Activated T-cell treated with anti-CD3 and anti-CD28 coated beads for 1 hour (primary cell): ENCODE data around the gene MX2.
"Not testable (repeated sequence)": the region's sequence is repeated elsewhere in the genome, so short reads cannot be mapped to it uniquely, and the experiment has no call there.

Experiments
- DNase-seq: peaks from one replicate; pipeline ENCODE4 v3.0.0-alpha.2; 2020; ENCODE audit warnings: low read depth

The MX2 gene

DNA sequence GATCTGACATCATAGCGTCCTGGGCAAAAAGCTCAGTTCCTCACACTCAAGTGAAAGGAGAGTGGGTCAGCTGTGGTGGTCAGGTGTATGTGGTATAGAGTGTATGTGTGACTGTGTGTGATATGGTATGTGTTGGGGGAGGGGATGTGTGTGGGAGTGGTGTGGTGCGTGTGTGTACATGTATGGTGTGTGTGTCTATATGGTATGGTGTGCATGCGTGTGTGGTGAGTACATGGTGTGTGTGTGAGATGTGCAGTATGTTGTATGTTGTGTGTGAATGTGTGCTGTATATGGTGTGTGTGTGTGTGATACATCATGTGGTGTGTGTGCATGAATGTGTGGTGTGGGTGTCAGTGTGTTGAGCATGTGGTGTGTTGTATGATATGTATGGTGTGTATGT is 24.3 kb upstream of the MX2 start:
- DNase-seq: no peak

- no peak for DNase-seq
Observed at GRCh38 chr21:41338455-41338854, 23.4 kb upstream of the MX2 start.

GRCh38 chr21:41342035-41342434 is 19.8 kb upstream of the MX2 start:
- DNase-seq: no peak

DNA sequence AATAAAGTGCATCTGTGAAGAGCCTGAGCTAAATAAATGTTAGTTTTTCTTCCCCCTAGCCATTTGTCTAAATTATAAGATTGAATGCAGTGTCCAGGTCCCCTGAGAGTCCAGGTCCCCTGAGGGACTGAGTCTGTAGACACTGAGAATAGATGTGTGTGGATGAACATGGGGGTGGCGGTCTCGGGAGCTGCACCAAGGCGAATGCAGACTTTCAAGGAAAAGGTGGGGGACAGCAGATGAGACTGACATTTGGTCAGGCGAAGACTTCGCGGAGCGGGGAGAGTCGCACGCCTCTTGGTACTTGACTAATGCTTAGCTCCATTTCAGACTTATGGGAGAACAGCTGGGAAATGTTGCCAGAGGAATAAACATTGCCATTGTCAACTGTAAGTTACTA is 17.7 kb upstream of the MX2 start:
- DNase-seq: no peak

DNA sequence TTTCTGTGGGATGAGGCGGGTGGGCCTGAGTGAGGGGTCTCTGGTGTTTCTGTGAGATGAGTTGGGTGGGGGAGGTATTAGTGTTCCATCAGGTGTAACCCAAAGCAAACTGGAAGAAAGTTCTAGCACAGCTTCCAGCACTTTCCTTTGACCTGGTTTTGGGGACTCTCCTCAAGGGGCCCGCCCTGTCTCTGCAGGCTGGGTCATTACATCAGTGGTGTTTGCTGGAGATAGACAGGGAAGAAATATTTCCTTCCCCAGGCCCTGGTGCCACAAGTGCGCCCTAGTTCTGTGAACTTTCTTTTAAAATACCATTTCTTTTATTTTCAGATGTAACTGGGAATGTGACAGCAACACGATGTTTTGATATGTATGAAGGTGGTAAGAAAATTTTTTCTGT is 16.5 kb upstream of the MX2 start:
- DNase-seq: no peak

DNA sequence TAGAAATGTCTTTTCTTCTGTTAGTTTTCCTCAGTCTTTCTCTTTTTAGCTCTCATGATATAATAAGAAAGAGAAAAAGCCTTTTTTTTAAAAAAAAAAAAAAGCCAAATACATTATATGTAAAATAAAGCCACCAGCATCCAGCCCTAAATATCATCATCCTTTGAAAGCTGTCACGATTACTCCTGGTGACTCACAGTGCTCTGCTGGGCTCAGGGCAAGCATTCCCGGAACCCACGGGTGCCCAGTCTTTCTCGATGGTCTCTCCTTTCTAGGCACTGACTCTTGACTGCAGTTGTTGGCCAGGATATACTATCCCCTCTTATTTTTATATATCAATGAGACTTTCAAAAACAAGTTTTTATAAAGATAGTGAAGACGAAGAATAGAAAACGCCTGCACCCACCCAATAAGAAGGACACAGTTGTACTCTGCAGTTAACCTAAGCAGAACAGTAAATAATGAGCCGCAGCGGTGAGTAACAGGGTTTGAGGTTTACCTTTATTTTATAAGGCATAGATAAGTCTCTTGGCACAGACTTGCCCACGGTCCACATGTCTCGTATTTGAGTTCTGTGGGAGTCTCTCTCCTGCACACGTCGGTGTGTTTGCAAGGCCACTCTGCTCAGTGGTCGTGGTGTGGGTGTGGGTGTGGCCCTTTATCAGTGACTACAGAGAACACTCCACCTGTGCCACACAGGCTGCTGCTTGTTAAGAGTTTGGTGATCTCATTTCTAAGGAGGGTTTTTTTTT is 15.7 kb upstream of the MX2 start:
- DNase-seq: no peak

DNA sequence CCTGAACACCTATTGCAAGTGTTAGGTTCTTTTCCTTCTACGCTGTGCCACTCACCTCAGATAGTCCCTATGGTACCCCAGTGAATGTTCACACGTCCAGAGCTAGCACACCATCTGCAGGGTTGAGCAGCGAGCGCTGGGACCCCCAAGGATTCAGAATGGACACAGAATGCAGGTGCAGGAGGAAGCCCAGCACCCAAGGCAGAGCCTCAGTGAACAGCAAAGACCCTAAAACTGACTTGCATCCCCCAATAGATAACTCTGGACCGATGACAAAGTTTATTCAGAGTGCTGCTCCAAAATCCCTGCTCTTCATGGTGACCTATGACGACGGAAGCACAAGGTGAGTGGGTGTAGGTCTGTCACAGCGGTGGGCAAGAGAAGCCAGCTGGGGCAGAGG is 15.1 kb upstream of the MX2 start:
- no peak for DNase-seq

- DNase-seq: no peak
Observed at GRCh38 chr21:41348434-41348833, 13.4 kb upstream of the MX2 start.

GRCh38 chr21:41349126-41349525 is 12.7 kb upstream of the MX2 start:
- DNase-seq: no peak

- DNase-seq: no peak
Observed at GRCh38 chr21:41349619-41350390, 12.0 kb upstream of the MX2 start.

DNA sequence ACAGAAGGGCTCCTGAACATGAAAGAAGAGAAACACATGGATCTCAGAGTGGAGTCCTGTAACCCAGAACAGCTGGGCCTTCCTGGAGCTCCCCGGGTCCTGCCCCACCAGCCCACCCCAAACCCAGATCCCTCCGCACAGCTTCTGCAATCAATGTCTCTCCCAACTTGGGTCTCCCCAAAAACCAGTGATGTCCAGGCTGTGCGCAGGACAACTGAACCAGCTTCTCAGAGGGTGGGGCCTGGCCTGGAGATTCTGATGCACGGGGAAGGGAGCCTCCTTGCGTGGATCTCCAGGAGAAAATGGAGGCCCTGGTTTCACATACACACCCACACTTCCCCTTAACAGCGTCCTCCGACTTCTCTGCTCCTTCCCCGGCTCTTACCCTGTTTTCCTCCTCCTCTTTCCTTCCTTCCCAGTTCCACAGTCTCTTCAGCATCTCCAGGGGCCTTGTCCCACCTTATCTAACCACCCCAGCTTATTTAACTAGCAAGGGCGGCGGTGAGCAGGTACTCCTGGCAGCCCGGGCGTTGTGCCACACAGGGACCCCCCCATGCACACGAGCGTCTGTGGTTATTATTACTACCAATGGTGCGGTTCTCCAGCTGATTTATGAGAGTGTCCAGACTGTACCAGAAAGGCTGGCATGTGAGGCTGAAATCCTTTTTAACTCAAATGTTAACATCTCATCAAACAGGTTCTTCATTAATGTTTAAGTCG is 11.2 kb upstream of the MX2 start:
- DNase-seq: no peak

DNA sequence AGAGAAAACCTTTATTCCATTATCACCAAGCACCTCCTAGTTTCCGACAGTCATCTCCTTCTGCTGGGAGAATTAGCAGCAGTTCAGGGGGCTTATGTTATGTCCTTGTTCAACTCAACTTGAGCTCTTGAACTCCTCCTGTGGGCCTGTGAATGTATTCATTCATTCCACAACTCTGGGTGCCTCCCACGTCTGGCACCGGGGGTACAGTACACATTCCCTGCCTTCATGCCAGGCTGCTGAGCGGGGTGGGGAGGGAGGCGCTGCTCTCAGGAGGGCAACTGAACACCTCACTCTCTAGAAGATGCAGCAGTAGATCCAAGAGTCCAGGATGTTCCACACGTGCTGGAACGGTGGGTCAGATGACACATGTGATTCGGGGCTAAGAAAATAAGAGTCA is 4.3 kb upstream of the MX2 start:
- DNase-seq: no peak

DNA sequence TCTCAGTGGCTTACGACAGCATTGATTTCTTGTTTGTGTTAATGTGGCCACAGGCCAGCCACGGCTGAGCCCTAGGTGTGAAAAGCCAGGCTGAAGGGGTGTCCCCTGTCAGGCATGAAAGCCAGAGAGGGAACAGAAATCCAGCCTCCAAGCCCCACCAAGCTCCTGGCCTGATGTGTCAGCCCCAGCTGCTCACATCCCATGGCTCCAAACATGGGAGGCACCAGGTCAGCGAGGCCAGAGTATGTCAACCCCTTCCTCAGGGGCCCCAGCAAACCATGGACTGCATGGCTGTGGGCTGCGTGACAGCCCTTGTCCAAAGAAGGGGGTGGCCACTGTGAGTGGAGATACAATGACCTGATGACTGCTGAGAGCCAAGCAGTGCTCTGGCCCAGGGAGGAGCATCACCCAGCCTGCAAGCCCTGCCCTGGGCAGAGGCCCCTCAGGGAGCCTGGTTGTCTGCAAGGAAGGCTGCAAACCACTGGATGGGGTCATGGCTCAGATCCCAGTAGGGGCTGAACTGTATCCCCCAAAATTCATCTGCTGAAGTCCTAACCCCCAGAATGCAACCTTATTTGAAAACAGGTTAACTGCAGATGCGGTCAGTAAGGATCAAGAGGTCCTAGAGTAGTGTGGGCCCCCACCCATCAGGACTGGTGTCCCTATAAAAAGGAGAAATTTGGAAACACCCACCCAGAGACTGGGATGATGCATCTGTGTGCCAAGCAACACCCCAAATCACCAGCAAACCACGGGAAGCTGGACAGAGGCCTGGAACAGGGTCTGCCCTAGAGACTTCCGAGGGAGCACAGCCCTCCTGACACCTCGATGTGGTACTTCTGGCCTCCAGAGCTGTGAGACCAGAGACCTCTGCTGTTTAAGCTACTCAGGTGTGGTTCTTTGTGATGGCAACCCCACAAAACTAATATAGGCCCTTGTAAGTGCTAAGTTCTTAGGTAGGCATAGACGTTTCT is 3.3 kb upstream of the MX2 start:
- no peak for DNase-seq

GRCh38 chr21:41359286-41359685 is 2.5 kb upstream of the MX2 start:
- no peak for DNase-seq

DNA sequence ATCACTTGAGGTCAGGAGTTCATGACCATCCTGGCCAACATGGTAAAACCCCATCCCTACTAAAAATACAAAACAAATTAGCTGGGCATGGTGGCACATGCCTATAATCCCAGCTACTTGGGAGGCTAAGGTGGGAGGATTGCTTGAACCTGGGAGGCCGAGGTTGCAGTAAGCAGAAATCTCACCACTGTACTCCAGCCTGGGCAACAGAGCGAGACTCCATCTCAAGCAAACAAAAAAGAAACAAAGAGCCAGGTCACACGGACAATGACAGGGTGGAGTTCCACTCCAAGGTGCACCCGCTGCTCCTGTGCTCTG is 2.1 kb upstream of the MX2 start:
- DNase-seq: not testable (repeated sequence)

DNA sequence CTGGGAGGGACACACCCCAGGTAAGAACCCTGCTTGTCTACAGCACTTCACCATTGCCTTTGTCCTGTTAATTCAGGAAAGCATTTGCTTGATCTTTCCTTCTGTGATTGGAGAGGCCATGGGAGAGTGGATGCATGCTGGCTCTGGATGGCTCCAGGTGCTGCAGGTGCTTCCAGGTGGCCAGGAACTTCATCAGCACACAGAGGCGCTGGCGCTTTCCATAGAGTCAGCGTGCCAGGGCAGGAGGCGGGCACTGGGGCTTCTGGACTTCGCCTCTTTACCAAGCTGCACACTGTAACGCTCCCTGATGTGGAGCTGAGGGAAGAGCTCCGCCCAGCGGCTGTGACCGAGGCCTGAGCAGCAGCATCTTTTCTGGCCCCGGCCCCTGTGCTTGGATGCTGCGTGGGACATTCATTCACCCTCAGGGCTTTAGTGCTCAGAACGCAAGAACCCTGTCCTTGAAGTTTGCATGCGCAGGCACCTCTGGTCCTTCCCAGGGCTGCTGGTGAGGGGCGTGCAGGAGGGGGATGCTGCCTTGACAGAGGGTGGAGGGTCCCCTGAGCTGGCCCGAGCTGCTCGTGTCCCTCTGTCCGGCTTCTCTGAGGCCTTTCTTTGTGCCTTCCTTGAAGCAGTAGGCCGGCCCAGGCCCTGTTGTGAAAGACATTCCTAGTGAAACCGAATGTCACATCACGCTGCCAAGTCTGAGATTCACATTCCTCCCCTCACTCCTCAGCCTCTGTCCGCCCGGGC is 1.6 kb upstream of the MX2 start:
- DNase-seq: no peak

DNA sequence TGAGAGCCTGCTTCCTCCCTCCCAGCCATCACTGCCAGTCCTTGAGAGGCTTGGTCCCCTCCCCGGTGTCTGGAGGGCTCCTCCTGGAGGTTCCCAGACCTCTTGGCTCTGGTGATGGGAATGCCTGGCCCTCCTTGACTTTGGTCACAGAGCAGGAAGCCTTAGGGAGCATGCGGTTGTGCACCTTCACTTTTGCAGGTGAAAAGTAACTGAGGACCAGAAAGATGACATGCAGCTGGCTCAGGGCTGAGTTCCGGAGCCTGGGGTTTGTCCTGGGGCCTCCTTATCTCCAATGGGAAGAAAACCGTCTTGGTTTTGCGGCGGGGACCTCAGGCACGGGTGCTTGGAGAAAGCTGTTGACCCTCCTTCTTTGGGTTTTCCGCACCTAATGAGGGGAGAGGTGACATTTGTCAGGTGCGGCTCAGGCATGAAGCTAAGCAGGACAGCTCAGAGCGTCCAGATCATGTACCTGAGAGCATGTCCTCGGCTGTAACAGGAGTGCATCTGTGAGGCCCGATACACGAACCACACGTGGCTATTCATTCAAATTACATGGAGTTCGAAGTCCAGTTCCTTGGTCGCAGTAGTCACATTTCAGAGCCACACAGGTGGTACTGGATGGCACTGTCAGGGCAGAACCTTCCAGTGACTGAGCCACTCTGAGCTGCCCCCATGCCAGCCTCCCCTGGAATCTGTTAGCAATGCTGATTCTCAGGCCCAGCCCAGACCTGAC is 608 bp upstream of the MX2 start:
- DNase-seq: no peak

- no peak for DNase-seq
Observed at GRCh38 chr21:41362605-41363369, 960 bp downstream of the MX2 start.

DNA sequence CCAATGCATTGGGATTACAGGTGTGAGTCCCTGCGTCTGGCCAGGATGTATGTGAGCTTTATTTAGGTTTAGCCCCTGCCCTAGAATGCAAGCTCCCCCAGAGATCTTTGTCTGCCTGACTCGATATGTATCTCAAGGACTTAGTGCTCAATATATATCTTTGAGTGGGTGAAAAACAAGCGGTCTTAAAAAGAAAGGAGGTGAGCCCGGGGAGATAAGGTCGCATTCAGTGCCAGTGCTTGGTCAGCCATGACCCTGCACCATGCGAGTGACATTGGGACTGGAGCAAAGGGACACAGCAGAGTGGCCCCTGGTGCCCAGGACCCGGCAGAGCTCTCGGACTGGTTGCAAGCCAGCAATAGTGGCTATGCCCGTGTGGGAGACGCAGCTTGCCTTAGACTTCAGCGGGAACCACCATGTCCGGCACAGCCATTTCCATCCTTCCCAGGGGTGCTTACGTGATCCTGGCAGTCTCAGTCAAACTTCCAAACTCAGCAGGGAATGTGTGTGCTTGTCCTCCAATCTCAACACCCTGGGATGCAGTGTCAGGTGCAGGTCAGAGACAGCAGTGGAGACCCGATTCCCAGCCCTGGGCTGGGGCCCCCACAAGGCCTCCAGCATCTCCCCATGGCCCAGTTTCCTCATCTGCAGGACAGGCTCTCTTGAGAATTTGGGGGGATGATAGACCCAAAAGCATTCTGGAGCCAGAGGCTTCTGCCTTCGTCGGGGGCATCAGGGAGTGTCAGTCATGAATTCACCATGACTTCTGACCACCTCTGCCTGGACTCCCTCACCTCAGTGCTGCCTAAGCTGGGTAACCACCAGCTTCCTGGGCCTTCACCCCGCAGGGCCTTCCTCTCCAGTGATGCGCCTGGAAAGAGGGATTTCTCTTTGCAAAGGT is 1.8 kb downstream of the MX2 start:
- no peak for DNase-seq
